Measurements from ENCODE around the gene PCNT.
A peak's percentile ranks its signal among the peaks of the same experiment; 100 is the strongest.

The PCNT gene

GRCh38 chr21:46411691-46412090 lies 87.7 kb downstream of the PCNT start:
- no peak for DNase-seq

DNA sequence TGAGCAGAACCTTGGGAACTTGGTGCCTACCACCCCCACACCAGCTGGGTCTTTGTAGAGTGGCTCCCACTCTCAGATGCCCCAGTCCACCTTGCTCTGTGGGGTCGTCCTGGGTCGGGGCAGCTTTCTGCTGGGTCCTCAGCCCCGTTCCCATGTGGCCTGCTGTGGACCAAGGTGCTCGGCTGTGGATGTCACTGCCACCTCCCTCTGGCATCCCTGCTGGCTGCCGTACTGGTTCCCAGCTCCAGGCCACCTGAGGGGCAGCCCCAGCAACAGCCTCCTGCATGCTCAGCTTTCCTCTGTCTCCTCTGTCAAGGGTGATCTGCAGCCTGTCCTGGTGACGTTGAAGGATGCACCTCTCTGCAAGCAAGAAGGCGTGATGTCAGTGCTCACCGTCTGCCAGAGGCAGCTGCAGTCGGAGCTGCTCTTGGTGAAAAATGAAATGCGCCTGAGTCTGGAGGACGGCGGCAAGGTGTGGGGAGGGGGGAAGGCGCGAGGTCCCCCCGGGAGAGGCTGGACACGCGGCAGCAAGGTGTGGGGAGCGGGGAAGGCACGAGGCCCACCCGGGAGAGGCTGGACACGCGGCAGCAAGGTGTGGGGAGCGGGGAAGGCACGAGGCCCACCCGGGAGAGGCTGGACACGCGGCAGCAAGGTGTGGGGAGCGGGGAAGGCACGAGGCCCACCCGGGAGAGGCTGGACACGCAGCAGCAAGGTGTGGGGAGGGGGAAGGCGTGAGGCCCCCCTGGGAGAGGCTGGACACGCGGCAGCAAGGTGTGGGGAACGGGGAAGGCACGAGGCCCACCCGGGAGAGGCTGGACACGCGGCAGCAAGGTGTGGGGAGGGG lies 88.8 kb downstream of the PCNT start:
- no peak for DNase-seq

DNA sequence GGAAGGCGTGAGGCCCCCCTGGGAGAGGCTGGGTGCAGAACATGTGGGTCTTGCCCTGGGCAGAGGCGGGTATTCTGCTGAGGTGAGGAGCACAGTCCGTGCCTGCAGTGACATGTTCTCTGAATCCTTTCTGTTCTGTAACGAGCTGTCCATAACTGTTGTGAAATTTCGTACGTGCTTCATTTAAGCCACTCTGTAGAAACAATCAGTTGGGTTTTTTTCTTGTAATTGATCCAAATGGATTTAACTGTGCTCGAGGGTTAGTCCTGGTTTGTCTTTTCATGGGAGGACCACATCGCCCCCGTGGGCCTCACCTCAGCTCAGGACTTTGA lies 89.4 kb downstream of the PCNT start:
- no peak for DNase-seq

- no peak for DNase-seq
Observed at GRCh38 chr21:46414965-46415275, 91.0 kb downstream of the PCNT start.

- DNase-seq = no peak
Observed at GRCh38 chr21:46416551-46416950, 92.6 kb downstream of the PCNT start.

DNA sequence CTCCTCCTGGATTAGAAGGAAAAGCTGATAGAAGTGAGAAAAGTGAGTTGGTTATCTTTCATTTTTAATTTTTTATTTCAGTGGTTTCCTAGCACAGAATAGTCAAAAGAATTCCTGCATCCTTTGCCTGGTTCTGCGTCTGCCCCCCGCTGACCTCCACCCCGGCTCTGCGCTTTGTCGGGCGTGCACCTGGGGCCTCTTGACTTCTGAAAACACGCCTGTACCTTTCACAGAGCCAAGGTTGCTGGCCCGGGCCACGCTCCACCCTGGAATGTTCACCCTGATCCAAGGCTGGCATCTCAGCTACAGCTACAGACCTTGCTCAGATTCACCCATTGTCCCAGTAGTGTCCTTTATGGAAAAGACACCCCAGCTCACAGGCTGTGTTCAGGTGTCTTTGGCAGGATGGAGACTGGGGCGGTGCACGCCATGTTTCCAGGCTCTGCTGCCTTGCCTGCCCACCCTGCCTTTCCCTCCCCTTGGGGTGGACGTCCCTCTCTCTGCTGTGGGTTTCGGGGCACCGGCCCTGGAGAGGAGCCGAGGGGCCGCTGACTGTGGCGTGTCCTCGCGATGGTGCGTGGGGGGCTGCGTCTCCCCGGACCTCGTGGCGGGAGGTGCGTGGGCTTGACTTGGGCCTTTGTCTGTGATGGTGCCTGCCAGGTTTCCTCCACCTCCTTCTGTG lies 94.5 kb downstream of the PCNT start:
- no peak for DNase-seq

- DNase-seq = no peak
Observed at GRCh38 chr21:46420241-46421190, 96.6 kb downstream of the PCNT start.

GRCh38 chr21:46421191-46421750 lies 97.3 kb downstream of the PCNT start:
- no peak for DNase-seq

- no peak for DNase-seq
Observed at GRCh38 chr21:46421756-46422555, 98.0 kb downstream of the PCNT start.

DNA sequence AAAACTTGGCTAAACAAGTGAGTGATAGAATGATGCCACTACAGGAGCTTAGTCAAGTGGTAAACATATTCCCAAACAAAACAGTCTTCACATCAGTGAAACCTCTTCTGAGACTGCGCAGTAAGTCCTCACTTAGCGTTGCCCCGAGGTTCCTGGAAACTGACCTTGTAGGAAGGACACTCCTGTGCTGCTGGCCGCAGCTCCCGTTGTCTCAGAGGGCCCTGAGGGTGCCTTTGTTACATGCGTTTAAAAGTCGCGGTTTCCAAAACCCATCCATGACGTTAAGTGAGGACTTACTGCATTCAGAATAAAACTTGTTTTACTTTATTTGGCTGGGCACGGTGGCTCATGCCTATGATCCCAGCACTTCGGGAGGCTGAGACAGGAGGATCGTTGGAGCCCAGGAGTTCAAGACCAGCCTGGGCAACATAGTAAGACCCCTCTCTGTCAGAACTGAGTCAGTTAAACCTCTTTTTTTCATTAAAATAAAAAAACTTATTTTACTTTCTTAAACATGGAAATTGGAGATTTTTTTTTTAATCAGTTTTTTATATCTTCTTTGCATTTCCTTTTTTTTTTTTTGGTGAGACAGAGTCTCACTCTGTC lies 98.8 kb downstream of the PCNT start:
- DNase-seq = no peak

GRCh38 chr21:46423546-46424038 lies 99.6 kb downstream of the PCNT start:
- DNase-seq = peak; percentile 13

DNA sequence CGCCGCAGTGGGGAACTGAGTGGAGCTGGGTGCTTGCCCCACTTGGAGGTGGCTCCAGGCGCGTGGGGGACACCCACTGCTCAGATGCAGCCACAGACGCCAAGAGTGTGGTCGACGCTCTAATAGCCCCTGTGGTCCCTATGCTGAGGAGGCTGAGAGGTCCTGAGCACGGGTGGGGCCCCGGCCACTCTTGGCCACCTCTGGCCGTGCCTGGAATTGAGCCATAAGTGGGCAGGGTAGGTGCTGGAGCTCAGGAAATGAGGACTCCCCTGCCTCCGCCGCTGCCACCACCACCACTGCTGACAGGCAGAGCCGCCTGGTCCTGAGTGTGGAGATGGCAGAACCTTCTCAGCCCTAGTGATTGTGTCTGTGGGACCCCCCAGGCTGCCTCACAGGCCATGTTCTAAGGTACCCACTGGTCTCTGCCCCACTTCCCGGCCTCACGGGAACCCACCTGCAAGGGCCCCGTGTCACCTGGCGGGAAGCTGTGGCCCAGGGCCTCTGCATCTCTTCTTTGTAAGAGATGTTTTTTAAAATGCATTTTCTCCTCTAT lies 100.2 kb downstream of the PCNT start:
- no peak for DNase-seq

- DNase-seq = no peak
Observed at GRCh38 chr21:46424621-46425020, 100.7 kb downstream of the PCNT start.

DNA sequence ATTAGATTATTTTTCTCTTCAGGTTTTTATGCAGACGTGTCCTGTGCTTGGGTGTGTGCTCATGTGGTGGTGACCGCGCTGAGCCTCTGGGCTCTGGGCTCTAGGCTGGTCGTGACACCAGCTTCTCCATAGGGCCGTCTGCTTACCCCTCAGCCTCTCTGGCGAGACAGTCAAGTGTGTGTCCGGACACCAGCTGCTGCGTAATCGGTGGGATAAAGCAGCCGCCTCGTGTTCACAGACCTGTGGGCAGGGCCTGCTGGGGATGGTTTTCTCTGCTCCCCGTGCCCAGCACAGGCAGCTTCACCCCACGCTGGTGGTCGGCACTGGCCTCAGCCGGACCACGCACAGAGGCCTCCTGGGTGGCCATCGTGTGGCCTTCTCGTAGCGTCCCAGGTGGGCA lies 101.1 kb downstream of the PCNT start:
- peak; percentile 29 for DNase-seq

DNA sequence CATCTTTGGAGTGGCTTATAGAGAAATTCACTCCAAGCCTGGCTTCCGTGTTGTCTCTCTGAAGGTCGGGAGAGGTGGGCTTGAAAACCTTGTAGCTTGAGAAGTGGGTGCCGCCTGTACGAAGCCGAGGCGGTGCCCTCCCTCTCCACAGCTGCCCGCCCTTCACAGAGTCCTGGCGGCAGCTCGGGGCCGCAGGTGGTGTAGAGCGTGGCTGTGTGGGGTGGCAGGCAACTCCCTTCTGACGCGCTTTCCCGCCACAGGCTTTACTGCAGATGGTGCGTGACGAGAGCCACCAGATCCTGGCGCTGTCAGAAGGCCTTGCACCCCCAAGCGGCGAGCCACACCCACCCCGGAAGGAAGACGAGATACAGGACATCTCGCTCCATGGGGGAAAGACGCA lies 101.6 kb downstream of the PCNT start:
- peak; percentile 46 for DNase-seq

GRCh38 chr21:46426313-46427046 lies 102.5 kb downstream of the PCNT start:
- DNase-seq = no peak

- DNase-seq = no peak
Observed at GRCh38 chr21:46427516-46427915, 103.6 kb downstream of the PCNT start.

- no peak for DNase-seq
Observed at GRCh38 chr21:46428286-46428685, 104.3 kb downstream of the PCNT start.

DNA sequence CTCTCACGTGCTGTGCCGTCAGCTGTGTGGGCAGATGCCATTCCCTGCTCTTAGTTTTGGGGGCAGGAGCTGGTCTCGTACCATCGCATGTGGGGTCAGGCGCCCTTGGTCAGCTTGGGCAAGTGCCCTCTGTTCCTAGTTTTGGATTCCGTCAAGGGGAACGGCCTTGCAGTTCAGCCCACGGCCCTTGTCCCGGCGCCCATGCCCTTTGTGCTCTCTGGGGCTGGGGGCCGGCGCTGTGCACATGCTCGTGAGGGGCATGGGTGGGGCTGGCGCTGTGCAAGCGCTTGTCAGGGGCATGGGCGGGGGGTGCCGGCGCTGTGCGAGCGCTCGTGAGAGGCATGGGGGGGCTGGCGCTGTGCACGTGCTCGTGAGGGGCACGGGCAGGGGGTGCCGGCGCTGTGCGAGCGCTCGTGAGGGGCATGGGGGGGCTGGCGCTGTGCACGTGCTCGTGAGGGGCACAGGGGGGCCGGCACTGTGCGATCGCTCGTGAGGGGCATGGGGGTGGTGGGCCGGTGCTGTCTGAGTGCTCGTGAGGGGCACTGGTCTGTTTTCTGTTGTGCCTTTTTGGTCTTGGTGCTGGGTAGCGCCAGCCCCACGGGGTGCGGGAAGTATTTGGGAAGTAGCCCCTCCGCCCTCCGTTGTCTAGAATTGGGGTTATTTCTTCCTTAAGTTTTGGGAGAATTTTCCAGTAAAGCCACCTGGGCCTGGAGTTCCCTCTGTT lies 105.2 kb downstream of the PCNT start:
- DNase-seq = no peak
